Measurements from ENCODE around the gene TINAGL1.

DNA sequence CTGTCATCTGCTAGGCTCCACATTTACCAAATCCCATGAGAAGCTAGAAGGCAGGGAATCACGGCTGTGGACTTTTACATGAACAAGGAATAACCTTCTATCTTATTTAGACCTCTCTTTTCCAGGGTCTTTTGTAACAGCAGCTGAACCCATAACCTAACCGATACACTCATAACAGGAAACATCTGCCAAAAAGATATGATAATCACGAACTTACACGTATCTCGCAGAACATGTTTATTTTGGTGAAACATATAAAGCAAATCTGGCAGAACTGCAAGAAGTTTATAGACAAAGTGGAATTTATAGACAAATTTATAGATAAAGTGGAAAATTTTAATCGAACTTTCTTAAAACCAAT, 20.4 kb downstream of the TINAGL1 start:
- TF ChIP-seq EP300 (IDR thresholded peaks at IDR 0.05) (no peak), POLR2A (IDR thresholded peaks at IDR 0.05) (no peak)
- TF ChIP-seq, protein P1, sequence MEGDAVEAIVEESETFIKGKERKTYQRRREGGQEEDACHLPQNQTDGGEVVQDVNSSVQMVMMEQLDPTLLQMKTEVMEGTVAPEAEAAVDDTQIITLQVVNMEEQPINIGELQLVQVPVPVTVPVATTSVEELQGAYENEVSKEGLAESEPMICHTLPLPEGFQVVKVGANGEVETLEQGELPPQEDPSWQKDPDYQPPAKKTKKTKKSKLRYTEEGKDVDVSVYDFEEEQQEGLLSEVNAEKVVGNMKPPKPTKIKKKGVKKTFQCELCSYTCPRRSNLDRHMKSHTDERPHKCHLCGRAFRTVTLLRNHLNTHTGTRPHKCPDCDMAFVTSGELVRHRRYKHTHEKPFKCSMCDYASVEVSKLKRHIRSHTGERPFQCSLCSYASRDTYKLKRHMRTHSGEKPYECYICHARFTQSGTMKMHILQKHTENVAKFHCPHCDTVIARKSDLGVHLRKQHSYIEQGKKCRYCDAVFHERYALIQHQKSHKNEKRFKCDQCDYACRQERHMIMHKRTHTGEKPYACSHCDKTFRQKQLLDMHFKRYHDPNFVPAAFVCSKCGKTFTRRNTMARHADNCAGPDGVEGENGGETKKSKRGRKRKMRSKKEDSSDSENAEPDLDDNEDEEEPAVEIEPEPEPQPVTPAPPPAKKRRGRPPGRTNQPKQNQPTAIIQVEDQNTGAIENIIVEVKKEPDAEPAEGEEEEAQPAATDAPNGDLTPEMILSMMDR (IDR thresholded peaks at IDR 0.05) = no peak

Data from ovary (tissue), 3 donors.